Stimulated activated CD8-positive, alpha-beta memory T cell treated with anti-CD3 and anti-CD28 coated beads, Interleukin-7, amount 100 ng/mL, for 48 hours (primary cell): ENCODE results near the gene TTC13.

Experiments
- DNase-seq, 2 donors: peaks; one replicate each; pipeline ENCODE4 v3.0.0-alpha.2; 2020; ENCODE audit warnings: low read depth in 1 of 2; ENCODE audit errors: extremely low read depth in 1 of 2

The TTC13 gene

GRCh38 chr1:230909974-230910754 is 68.5 kb downstream of the TTC13 start:
- no peak for DNase-seq

GRCh38 chr1:230907472-230908205 is 71.0 kb downstream of the TTC13 start:
- DNase-seq: no peak

GRCh38 chr1:230906226-230906625 is 72.4 kb downstream of the TTC13 start:
- no peak for DNase-seq

- DNase-seq: no peak
These were observed 72.9 kb downstream of the TTC13 start for GRCh38 chr1:230905733-230906132.

- DNase-seq: no peak
These were observed 76.2 kb downstream of the TTC13 start for GRCh38 chr1:230902349-230902923.

- DNase-seq: no peak
These were observed 77.0 kb downstream of the TTC13 start for GRCh38 chr1:230901671-230902070.

GRCh38 chr1:230900984-230901383 is 77.7 kb downstream of the TTC13 start:
- no peak for DNase-seq

- DNase-seq: no peak
These were observed 78.8 kb downstream of the TTC13 start for GRCh38 chr1:230899841-230900251.

- no peak for DNase-seq
These were observed 79.9 kb downstream of the TTC13 start for GRCh38 chr1:230898748-230899147.

GRCh38 chr1:230898144-230898543 is 80.5 kb downstream of the TTC13 start:
- no peak for DNase-seq

- DNase-seq: no peak
These were observed 81.9 kb downstream of the TTC13 start for GRCh38 chr1:230896779-230897178.

GRCh38 chr1:230895452-230895851 is 83.2 kb downstream of the TTC13 start:
- no peak for DNase-seq

- DNase-seq: no peak
These were observed 84.0 kb downstream of the TTC13 start for GRCh38 chr1:230894664-230895063.

GRCh38 chr1:230894032-230894431 is 84.6 kb downstream of the TTC13 start:
- DNase-seq: no peak

- no peak for DNase-seq
These were observed 86.6 kb downstream of the TTC13 start for GRCh38 chr1:230892018-230892491.

- no peak for DNase-seq
These were observed 87.2 kb downstream of the TTC13 start for GRCh38 chr1:230891413-230891812.

GRCh38 chr1:230884646-230885045 is 94.0 kb downstream of the TTC13 start:
- no peak for DNase-seq

GRCh38 chr1:230883967-230884366 is 94.7 kb downstream of the TTC13 start:
- no peak for DNase-seq

- DNase-seq: no peak
These were observed 98.9 kb downstream of the TTC13 start for GRCh38 chr1:230879778-230880177.

- no peak for DNase-seq
These were observed 100.1 kb downstream of the TTC13 start for GRCh38 chr1:230878591-230878990.

GRCh38 chr1:230877924-230878590 is 100.6 kb downstream of the TTC13 start:
- no peak for DNase-seq
